Pancreas (tissue), 10 donors: ENCODE measurements around the gene SGCA. TPM values are rescaled to one million over a fixed set of nuclear protein-coding genes. Genes with fewer than 3 reads are reported as not detected.

ENCODE experiments used
- ATAC-seq, 4 donors: fragments of 200-7000 bp; cut with Tn5 transposase; one replicate each; pipeline versions ENCODE4 v1.8.0 to v1.9.1; 2020; ENCODE audit warnings: mild to moderate bottlenecking in 4 of 4, moderate library complexity in 4 of 4
- DNase-seq, 6 donors: peaks; one replicate each; pipeline ENCODE4 v3.0.0-alpha.2; 2020
- FAIRE-seq: peaks from 2 replicates; lab custom pipeline; 2012; peaks lifted over from hg19 to GRCh38; lab: Jason Lieb, UNC
- H3K27ac ChIP-seq, 4 donors: fragments of 200-600 bp; sonication (generic); 1 replicate in 3 of 4; 2 replicates in 1 of 4; pipeline versions ENCODE4 v1.5.0 to v1.8.0; 2020
- H3K27me3 ChIP-seq, 4 donors: fragments of 200-600 bp; one replicate each; pipeline ENCODE4 v1.8.0; 2021
- H3K36me3 ChIP-seq, 3 donors: fragments of 200-600 bp; sonication (generic) in 1 of 3; one replicate each; pipeline versions ENCODE4 v1.5.0 to v1.8.0; 2020 to 2021
- H3K4me1 ChIP-seq, 3 donors: fragments of 200-600 bp; one replicate each; pipeline ENCODE4 v1.8.0; 2021
- H3K4me3 ChIP-seq, 4 donors: fragments of 200-600 bp; sonication (generic) in 2 of 4; one replicate each; pipeline versions ENCODE4 v1.5.0 to v1.8.0; 2020 to 2021
- H3K9me3 ChIP-seq, 4 donors: fragments of 200-600 bp; one replicate each; pipeline ENCODE4 v1.8.0; 2021
- WGBS, 2 donors: extraction: QIAGEN DNeasy Blood & Tissue Kit; methylation state at CpG; one replicate each; pipeline ENCODE4 v1.1.7; 2013; 5-methylcytosine and 5-hydroxymethylcytosine counted together
- intact Hi-C, 3 donors: fragments of 100-400 bp; cut with DNase I; formaldehyde crosslinking; loops; one replicate each; pipeline versions ENCODE4 v1.11.1 to v1.14.2; 2022
- polyA plus RNA-seq, 2 donors: library from polyadenylated mRNA; stranded (reverse); fragments of 200-250 nt; gene quantifications; one replicate each; pipeline ENCODE4 v1.2.3, GENCODE V29; 2013
- total RNA-seq, 6 donors: library from RNA; stranded (reverse); fragmentation: NEBNext Ultra II Directional in 4 of 6; extraction: Animal tissue kit (Norgen Biotek cat#: 25700) in 4 of 6; gene quantifications; one replicate each; pipeline versions ENCODE4 v1.2.1 to v1.2.4, GENCODE V29; 2021 to 2023
- TF ChIP-seq, protein P1 (sequence below), 4 donors: fragments of 200-600 bp; sonication (generic) in 3 of 4; IDR thresholded peaks; one replicate each; pipeline versions ENCODE4 v1.5.0 to v1.8.0; 2021; ENCODE audit warnings: antibody characterized with exemption in 4 of 4
- donor health status: healthy with polysubstance abuse.
- donor health status: DM: no; HTN: no; CAD: no; lungs with moderate emphysema.
- donor health status: DM: no; HTN: no; CAD: no.
- donor health status: control.
- donor health status: control.
- donor health status: Bipolar disorder and iron deficiency.
- donor health status: DM: yes; HTN: yes; CAD: no.
- donor health status: DM: no; HTN: no; CAD: no.
- donor health status: DM: no; HTN: no; CAD: no.
- donor health status: DM: yes; HTN: yes; CAD: no.

The SGCA gene
- total and polyA plus RNA-seq, 8 donors = 0.31 to 3.0 (median 1.1) TPM; not detected in 3

DNA sequence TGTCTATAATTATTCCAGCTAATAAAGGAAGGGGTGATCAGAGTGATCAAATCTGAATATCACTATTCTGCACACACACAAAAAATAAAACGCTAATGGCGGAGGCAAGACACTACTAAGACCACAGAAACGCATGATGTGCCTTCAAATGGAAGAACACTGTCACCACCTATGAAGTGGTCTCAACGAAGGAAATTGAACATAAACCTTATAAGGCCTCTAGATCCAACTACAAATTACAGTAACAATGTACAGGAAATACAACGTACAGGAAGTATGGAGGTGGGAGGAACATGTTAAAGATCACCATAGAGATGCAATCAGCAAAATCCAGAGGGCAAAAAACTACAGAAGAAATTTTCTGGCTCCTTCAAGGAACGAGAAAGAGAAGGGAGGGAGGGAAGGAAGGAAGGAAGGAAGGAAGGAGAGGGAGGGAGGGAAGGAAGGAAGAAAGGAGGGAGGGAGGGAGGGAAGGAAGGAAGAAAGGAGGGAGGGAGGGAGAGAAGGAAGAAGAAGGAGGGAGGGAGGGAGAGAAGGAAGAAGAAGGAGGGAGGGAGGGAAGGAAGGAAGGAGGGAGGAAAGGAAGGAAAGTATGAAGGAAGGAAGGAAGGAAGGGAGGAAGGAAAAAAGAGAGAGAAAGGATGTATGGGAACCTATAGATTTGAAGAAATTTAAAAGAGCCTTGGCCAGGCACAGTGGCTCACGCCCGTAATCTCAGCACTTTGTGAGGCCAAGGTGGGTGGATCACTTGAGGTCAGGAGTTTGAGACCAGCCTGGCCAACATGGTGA lies 3.1 kb upstream of the SGCA start:
- FAIRE-seq = no peak
- peak in 1 of 6 donors; percentile 8 for DNase-seq
- no peak overlapping the region for H3K4me3 ChIP-seq
- no peaks in the 10 kb centered on the region for H3K36me3 ChIP-seq
- H3K4me1 ChIP-seq = no peaks in the 10 kb centered on the region
- no peaks in the 10 kb centered on the region for H3K9me3 ChIP-seq
- no peak overlapping the region for H3K27ac ChIP-seq
- TF ChIP-seq, protein P1, sequence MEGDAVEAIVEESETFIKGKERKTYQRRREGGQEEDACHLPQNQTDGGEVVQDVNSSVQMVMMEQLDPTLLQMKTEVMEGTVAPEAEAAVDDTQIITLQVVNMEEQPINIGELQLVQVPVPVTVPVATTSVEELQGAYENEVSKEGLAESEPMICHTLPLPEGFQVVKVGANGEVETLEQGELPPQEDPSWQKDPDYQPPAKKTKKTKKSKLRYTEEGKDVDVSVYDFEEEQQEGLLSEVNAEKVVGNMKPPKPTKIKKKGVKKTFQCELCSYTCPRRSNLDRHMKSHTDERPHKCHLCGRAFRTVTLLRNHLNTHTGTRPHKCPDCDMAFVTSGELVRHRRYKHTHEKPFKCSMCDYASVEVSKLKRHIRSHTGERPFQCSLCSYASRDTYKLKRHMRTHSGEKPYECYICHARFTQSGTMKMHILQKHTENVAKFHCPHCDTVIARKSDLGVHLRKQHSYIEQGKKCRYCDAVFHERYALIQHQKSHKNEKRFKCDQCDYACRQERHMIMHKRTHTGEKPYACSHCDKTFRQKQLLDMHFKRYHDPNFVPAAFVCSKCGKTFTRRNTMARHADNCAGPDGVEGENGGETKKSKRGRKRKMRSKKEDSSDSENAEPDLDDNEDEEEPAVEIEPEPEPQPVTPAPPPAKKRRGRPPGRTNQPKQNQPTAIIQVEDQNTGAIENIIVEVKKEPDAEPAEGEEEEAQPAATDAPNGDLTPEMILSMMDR (IDR thresholded peaks at IDR 0.05) = no peak
- 60 to 71% methylated on average over 8 of the region's 8 CpGs for WGBS, 2 donors
- no peak for ATAC-seq
- H3K27me3 ChIP-seq = no peaks in the 10 kb centered on the region
- intact Hi-C loops = no loop called here

DNA sequence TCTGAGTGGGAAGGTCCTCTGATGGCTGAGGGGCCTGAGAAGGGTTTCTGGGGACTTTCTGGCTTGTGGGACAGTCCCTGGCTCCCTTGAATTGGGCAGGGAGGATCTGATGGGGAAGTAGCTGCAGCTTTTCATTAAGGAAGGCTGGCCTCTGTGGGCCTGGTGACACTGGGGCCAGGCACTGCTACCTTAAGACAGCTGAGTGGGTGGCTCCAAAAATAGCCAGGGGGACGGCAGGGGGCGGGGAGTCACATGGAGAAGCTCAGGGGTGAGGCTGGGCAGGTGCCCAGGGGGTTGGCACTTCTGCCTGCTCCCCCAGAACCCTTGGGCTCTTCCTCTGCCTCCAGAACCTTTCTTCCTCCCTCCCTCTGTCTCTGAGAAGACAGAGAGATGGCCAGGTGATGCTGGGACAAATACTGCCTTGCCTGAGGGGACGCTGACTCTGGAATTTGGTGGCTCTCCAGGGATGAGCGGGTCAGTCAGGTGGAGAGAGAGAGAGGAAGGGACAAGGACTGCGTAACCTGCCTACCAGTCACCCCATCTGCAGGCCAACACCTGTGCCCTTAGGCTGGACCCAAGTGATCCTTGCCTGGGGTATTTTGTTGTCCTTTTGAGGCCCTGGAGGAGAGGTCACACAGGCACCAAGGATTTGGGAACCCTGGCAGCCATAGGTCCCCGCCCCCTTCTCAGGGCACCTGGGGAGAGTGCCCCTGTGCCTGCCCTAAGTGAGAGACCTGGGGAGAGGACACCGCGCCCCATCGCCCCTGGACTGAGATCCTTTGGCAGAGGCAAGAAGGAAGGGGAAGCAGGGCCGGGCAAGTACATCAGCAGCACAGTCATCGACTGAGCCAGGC lies 1.7 kb upstream of the SGCA start:
- H3K27me3 ChIP-seq = no peaks in the 10 kb centered on the region
- intact Hi-C loops = no loop called here
- no peaks in the 10 kb centered on the region for H3K4me1 ChIP-seq
- WGBS, 2 donors = 78 to 84% methylated on average over 11 of the region's 11 CpGs
- H3K4me3 ChIP-seq = no peak overlapping the region
- H3K36me3 ChIP-seq = no peaks in the 10 kb centered on the region
- no peaks in the 10 kb centered on the region for H3K9me3 ChIP-seq
- ATAC-seq = no peak
- TF ChIP-seq, protein P1 (IDR thresholded peaks at IDR 0.05) = no peak
- no peak for FAIRE-seq
- no peak overlapping the region for H3K27ac ChIP-seq
- peak in 1 of 6 donors; percentile 37 for DNase-seq

DNA sequence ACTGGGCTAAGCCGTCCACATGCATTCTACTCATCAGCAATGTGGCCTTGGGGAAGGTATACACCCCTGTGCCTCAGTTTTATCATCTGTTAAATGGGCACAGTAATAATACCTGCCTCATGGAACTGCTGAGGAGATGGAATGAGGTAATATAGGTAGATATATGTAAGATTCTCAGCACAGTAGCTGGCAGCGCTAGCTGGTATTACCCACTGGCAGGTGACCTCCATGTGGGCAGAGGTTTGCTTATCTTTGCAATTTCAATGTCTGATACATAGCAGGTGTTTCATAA lies 1.2 kb upstream of the SGCA start:
- Histone ChIP-seq H3K4me1 (no peaks in the 10 kb centered on the region), H3K4me3 (no peak overlapping the region), H3K36me3 (no peaks in the 10 kb centered on the region), H3K9me3 (no peaks in the 10 kb centered on the region), H3K27me3 (no peaks in the 10 kb centered on the region), H3K27ac (no peak overlapping the region)
- WGBS, 2 donors = 81 to 90% methylated on average over 2 of the region's 2 CpGs
- no peak for DNase-seq
- no peak for ATAC-seq
- no peak for FAIRE-seq
- TF ChIP-seq, protein P1 (IDR thresholded peaks at IDR 0.05) = no peak
- intact Hi-C loops = no loop called here

DNA sequence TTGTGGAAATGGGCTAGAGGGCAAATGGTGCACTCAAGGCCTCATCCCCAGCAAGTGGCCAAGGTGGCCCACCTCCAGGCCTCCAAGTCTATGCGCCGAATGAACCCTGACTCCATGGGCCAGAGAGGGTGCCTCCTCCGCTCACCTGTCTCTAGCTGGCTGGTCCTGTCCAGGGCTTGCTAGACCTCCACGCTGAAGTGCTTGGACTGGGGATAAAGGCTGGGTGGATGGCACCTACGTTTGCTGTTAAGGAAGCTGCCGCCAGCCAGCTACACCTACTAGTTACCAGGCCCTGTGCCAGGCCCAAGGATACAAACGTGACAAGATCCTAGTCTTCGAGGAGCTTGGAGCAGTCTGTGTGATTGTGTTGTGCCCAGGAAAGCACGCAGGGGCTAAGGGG lies 739 bp upstream of the SGCA start:
- H3K36me3 ChIP-seq = no peaks in the 10 kb centered on the region
- intact Hi-C loops = no loop called here
- peak in 1 of 6 donors; percentile 20 for DNase-seq
- ATAC-seq = no peak
- no peaks in the 10 kb centered on the region for H3K4me1 ChIP-seq
- TF ChIP-seq, protein P1 (IDR thresholded peaks at IDR 0.05) = no peak
- H3K27ac ChIP-seq = no peak overlapping the region
- FAIRE-seq = no peak
- no peaks in the 10 kb centered on the region for H3K27me3 ChIP-seq
- 81 to 83% methylated on average over 9 of the region's 9 CpGs for WGBS, 2 donors
- no peaks in the 10 kb centered on the region for H3K9me3 ChIP-seq
- no peak overlapping the region for H3K4me3 ChIP-seq
